ENCODE data around the gene DNLZ.

Gene DNLZ

DNA sequence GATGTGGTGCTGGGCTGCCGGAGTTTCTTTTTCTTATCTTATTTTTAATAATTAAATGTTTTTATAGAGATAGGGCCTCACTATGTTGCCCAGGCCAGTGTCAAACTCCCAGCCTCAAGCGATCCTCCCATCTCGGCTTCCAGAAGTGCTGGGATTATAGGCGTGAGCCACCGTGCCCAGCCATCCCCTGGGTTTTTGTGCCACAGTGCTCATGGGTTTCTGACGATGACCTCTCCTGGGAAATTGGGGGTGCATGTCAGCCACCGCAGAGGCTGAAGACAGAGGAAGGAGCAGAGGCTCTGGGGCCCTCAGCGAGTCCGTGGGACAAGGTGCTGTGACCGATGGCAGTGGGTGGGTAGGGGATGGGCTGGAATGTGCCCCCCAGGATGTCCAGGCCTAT lies 21.8 kb downstream of the DNLZ start:
- no peak for DNase-seq

DNA sequence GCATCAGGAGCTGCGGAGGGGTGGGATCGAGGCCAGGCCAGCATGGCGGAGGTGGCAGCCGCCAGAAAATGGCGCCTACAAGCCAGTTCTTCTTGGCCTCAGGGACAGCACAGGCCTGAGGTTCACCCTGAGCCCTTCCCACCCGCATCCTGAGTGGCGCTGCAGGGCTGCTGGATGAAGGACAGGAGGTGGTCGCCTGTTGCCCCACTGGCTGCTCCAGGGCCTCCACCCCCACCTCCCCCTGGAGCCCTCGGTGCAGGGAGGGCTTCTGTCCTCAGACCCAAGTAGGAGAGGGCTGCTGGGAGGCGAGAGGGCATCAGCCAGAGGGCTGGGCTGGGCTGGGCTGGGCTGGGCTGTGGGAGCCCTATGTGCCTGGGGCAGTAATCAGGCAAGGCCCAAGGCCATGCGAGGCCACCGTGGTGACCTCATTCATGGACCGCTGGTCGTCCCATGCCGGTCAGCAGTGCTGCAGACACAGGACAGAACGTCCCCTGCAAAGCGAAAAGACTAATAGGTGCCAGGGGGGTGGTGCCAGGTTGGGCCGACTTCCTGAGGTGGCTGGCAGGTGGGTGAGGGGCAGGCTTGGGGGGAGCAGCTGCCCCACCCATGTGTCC lies 22.4 kb downstream of the DNLZ start:
- DNase-seq = no peak

DNA sequence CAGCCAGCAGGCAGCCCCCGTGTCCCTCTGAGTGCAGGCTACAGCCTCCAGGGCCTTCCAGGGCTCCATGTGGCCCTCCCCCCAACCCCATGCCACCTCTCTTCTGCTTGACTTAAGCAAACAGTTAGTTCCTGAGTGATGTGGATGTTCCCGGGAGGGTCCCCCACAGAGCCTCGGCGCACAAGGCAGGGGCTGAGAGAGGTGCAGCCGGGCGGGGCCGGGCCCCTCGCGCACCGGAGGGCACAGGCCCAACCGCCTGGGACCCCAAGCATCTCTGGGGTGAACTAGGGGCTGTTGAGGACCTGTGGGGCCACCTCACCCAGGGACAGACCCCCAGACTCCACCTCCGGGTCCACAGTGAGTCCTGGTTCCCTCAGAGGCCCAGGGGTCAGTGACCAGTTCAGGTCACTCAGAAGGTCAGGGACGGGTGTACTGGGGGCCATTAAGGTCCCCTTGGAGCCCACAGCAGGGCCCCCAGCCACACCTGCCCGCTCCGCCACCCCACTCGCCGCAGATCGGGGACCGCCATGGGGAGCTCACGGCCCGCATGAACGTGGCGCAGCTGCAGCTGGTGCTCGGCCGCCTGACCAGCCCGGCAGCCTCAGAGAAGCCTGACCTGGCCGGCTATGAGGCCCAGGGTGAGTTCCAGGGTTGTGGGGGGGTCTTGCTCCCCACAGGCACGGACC lies 23.0 kb downstream of the DNLZ start:
- DNase-seq = no peak

DNA sequence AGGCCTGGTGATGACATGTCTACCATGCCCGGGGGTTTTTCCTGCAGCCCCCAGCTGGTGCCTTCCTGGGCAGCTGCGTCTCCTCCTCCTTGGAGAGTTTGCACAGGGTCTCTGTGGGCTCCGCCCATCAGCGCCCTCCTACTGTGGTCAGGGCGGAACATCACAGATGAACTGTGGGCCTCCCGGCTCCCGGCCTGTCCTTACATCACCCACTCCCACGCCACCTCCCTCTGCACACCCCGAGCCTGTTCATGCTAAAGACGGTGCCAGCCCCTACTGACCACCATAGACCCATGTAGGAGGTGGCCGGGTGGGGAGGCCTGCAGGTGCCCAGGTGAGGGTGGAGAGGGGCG lies 23.6 kb downstream of the DNLZ start:
- no peak for DNase-seq

DNA sequence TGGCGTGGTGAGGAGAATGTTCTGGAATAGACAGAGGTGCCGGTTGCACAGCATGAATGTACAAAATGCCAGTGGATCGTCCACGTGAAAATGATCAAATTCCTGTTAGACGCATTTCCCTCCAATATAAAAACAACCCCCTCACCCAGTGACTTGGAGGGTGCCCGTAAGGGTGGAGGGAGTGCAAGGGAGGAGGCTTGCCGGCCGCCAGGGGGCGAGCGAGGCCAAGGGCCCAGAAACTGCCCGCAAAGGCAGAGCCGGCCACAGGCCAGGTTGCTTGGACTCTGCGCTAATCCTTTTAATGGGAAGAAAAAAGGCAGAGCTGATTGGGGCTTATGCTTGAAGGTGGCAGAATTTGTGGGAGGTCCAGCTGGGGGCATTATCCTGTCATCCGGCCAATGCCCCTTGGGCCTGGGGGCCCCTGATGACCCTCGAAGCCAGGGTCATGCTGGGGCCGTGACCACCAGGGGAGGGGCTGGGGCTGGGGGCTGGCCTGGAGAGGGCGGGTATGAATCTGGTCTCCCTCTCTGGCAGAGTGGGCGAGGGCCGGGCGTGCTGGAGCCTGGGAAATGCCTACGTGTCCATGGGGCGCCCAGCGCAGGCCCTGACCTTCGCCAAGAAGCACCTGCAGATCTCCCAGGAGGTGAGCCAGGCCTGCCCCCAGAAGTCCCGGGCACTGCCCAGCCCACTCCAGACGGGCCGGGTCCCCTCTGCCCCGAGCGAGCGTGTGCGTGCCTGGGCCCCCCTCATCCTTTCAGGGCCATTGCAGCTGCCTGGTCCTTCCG lies 24.2 kb downstream of the DNLZ start:
- DNase-seq = no peak

DNA sequence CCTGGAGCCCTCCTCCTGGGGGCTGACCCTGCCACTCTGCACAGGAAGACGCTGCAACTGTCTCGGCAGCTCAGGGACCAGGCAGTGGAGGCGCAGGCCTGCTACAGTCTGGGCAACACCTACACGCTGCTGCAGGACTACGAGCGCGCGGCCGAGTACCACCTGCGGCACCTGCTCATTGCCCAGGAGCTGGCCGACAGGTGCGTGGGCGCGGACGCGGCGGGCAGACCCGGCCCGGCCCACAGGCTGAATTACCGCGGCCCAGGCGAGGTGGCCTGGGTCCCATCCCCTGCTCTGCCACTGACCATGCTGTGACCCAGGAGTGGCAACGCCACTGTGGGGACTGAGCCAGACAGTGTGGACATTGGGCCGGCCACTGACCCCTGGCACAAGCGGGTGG lies 25.0 kb downstream of the DNLZ start:
- DNase-seq = no peak

DNA sequence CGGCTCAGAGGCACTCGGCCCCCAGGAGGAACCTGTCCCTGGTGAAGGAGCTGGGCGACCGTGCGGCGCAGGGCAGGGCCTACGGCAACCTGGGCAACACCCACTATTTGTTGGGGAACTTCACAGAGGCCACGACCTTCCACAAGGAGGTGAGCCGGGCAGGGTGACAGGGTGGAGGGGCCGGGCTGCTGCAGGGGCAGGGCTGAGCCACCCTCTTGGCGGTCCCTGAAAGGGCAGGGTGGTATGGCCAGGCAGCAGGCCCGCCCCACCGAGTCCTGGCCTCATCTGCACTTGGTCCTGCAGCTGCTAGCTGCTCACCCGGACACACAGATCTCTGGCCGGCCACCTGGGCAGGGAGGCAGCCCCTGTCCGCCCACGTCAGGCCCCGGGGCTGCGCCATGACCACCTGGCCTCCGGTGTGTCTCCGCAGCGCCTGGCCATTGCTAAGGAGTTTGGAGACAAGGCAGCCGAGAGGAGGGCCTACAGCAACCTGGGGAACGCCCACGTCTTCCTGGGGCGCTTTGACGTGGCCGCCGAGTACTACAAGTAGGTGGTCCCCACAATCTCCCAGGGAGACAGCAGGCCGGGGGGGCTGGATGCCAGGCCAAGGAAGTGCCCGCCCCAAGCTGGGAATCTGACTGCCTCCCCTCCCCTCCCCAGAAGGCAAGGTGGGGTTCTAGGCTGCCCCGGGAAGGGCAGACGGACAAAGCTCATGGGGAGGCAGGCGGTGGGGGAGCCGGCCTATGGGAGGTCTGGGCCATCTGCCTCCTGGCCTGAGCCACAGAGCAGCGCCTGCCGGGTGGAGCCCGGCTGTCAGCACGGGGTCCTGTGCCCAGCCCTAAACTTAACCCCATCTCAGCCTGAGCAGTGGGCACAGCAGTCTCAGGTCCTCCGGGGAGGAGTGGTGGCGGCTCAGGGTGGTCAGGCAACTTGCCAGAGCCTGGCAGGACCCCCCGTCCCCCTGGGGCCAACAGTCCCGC lies 25.8 kb downstream of the DNLZ start:
- DNase-seq = no peak

DNA sequence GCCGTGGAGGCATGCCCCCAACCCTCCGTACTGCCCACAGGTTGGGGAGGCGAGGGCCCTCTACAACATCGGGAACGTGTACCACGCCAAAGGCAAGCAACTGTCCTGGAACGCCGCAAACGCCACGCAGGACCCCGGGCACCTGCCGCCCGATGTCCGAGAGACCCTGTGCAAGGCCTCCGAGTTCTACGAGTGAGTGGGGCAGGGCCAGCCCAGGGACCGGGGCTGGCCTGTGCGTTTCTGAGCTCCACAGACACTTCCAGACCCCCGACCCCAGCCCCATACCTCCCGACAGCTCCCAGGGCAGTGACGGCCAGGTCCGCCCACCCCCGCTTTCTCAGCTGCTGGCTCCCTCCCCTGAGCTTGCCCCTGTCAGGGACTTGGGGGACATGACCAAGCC lies 26.7 kb downstream of the DNLZ start:
- DNase-seq = no peak

DNA sequence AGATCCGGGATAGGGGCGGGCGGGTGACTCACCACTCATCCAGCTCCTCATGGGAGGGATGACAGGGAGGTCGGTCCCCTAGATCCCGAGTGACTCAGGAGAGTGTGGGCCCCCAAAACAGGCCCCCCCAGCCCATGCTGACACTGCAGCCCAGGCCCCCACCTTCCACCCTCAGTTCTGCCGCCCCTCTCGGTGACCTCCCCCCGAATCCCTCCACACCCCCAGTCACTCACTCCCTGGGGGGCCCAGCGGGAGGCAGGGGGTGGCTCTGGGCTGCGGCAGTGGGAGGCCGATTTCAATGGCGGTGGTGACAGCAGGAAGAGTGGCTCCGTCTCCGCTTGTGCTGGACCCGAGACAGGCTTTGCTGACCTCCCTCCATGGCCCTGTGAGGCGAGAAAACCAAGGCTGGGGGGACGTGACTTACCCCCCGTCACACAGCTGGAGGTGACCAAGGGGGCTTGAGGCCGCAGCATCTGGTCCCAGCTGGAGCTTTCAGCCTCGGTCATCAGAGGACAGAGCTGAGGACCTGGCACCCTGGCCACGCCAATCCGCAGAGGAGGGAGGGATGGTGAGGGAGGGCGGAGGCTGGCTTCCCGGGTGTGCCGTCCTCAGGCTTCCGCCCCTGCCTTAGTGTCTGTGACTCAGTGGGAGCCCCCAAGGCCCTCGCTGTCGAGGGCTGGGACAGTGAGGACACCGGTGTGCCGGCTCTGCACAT lies 27.2 kb downstream of the DNLZ start:
- no peak for DNase-seq

DNA sequence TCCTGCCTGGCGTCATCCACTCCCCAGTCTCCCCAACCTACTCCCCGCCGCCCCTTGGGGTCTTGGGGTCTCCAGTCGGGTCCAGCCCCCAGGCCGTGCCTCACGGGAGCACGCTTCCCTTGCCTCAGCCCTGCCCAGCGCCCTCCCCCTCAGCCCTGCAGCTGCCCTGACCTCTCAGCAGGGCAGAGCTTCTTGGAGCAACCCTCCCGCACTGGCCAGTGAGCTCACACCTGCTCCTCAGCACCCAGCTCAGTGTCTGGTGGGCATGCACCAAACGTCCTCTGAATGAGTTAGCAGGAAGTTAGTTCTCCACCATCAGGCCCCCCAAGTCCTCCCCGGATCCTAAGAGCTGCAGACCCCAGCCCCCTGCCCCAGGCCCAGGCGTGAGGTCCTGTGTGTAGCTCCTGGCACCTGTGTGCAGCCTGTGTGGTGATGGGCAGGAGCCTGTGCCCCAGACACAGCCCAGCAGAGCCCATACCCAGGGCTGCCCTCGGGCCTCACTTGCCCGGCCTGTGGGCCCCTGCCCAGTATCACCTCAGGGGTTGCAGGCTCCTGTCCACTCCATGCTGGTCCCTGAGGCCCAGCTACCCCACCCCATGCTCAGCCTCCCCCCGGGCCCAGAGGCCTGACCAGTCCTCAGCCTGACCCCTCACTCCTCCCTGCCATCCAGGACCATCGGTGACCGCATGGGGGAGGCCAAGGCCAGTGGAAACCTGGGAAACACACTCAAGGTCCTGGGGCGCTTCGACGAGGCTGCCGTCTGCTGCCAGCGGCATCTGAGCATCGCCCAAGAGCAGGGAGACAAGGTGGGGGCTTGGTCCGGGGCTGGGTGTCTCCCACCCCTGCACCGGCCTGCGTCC lies 28.0 kb downstream of the DNLZ start:
- DNase-seq = no peak

DNA sequence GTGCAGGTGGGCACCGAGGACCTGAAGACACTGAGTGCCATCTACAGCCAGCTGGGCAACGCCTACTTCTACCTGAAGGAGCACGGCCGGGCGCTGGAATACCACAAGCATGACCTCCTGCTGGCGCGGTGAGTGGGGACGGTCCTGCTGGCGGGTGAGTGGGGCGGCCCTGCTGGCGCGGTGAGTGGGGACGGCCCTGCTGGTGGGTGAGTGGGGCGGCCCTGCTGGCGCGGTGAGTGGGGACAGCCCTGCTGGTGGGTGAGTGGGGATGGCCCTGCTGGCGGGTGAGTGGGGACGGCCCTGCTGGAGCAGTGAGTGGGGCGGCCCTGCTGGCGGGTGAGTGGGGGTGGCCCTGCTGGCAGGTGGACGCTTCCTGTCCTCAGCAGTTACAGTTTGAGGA lies 29.0 kb downstream of the DNLZ start:
- no peak for DNase-seq

DNA sequence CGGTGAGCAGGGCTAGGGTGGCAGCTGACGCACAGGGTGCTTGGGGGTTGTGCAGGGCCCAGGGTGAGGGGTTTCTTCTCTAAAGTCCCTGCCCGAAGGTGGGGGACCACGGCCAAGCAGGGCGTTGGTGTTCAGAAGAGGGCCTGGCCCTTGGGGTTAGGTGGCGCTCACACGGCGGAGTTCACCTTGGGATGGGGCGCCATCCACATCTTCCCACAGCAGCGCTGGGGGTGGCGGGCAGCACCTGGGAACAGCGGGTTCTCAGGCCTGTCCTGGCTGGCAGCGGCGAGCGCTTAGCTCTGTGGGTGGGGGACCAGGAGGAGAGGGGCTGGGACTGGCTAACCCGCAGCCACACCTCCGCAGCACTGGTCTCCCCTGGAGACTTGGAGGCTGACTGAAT lies 30.1 kb downstream of the DNLZ start:
- no peak for DNase-seq

DNA sequence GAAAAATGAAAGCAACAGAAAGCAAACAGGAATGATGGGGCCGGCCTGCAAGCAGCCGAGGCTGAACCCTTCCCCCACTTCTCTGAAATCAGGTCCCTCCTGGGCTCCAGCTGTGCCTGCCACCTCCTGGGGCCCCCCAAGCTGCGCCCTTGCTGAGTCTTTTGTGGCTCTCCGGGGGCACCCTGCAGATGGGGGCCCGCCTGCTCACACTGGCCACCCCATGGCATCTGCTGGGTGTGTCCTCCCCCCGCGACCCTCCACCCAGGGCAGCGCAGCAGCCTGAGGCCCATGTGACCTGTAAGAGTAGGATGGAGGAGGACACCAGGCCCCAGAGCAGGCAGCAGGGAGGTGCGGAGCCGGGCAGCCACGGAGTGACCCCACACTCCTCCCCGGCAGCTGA lies 30.5 kb downstream of the DNLZ start:
- no peak for DNase-seq

DNA sequence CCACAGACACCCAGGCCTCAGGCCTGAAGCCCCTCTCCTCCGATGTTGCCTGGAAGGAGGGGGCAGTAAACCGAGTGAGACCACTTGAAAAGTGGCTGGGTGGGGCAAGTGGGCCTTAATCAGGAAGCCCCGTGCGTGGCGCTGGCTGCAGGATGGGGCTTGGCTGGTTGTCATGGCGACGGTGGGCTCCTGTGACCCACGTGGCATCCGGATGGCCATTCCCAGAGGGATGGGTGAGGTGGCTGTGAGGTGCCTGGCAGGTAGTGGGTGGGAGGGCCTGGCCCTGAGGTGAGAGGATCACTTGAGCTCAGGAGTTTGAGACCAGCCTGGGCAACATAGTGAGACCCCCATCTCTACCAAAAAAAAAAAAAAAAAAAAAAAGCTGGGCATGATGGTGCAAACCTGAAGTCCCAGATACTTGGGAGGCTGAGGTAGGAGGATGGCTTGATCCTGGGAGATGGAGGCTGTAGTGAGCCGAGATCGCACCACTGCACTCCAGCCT lies 31.0 kb downstream of the DNLZ start:
- no peak for DNase-seq

DNA sequence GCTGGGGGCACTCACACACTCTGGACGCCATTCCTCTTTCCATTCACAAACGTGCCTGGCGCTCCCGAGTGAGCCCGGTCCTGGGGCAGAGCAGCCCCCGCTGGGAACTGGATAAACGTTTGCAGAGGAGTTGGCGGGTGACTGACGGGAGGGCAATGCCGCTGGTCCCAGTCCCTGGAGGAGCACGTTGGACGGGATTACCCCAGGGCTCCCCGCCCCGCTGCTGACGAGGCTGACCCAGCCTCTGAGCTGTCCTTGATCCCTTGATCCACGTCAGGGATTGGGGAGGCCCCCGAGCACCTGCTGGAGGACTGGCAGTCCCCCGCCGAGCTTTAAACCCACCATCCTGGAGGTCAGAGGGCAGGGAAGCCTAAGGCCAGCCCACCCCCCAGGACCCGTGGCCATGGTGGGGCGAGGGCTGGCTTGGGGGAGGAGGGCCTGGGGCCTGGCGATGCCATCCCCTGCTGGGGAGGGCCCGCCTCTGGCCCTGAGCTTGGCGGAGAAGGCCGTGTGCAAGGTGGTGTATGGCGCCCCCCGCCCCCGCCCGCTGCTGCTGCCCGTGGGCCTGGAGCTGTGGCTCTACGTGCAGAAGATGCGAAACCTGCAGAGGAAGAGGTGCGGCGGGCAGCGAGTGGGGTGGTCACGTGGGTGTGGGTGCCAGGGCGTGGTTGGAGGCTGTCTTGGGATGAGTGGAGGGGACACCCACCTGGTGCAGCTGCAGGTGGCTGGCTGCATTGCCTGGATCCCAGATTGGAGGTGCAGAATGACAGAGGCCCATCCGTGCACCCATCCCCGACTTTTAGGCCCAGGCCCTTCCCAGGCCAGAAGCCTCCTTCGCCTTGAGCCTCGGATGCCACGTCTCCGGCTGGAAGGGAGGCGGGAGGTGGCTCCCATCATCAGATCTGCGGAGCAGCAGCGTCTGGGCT lies 31.7 kb downstream of the DNLZ start:
- DNase-seq = no peak

DNA sequence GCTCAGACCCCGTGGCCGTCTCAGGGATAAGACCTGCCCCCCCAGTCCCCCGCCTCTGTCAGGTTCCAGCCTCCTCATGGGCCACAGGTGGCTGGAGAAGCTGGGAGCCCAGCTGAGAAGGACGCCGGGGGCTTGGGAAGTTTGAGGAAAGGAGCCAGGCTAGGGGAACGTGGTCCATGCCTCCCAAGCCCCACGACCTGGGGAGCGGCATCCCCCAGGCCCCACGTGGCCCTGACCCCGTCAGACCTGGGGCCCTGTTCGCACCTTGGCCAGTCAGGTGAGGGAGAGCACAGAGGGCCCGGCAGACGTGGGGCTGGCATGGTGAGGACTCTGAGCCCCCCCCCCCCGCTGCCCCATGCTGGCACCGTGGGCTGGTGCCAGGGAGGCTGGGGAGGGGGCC lies 32.5 kb downstream of the DNLZ start:
- no peak for DNase-seq

DNA sequence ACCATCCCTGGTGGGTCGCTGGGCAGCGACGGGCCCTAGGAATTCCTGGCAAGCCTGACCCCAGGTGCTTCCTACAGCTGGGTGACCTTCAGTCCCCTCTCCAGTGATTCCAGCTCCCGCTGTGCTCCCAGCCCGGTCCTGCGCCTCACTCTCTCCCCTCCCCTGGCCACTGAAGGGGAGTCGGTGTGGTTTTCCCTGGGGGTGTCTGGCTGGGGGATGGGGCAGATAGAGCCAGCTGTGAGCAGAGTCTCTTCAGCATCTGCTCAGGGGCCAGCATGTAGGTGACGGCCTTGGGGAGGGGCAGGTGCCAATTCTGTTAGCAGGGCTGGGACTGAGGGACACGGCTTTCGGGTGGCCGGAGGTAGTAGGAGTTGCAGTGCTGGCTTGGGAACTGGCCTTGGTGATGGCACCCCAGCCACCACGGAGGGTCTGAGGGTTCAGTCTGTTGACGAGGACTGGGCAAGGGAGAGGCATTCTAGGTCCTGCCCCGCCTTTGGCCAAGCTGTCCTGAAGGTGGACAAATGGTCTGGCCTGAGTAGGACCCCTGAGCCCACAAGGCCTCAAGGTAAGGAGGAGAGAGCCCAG lies 33.0 kb downstream of the DNLZ start:
- DNase-seq = no peak

DNA sequence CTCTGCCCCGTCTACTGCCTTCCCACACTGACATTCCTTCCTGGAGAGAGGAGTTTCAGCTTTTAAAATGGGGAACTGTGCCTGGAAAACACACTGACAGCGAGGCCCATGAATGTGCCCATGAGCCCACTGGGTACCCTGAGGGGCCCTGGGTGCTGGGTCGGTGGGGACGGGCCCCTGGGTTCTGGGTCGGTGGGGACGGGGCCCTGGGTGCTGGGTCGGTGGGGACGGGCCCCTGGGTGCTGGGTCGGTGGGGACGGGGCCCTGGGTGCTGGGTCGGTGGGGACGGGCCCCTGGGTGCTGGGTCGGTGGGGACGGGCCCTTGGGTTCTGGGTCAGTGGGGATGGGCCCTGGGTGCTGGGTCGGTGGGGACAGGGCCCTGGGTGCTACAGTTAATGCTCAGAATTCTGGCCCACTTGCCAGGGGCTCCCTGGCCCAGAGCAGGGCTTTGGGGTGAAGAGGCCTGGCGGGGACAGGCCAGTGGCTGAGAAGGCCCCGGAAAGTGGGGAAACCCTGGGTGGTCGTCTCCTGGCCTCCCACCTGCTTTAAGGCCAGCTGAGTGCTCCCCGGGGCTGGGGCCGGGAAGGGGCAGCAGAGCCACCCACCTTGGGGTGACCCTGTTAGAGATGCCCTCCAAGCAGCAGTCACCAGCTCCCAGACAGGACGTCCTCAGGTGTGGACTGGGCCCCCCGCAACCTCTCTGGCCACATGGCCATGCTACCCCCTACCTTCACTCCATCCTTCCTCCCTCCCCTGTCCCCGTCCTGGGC lies 33.7 kb downstream of the DNLZ start:
- no peak for DNase-seq

DNA sequence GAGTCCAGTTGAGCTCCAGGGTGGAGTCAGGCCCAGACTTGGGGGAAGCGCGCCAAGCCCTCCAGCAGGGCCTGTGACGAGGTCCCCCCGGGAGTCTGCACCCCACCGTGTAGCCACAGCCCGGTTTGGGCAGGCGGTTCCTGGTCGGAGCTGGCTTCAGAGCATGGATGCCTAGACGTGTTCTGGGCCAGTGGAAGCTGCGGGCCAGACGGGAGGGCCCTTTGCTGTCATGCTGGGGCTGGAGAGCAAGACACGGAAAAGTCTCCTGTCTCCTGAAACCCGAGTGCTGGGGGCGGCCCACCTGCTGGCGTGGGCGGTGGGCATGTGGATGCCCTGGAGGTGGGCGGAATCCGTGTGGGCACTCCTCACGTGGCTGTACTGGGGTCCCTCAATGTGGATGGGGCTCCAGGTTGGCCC lies 34.3 kb downstream of the DNLZ start:
- no peak for DNase-seq
